ENCODE measurements around the gene FANCC. TPM values are rescaled to one million over a fixed set of nuclear protein-coding genes. Genes with fewer than 3 reads are reported as not detected.
A peak's percentile ranks its signal among the peaks of the same experiment; 100 is the strongest.

FANCC gene
- total RNA-seq, 1 experiment from 2014 or later = 25.3 TPM

DNA sequence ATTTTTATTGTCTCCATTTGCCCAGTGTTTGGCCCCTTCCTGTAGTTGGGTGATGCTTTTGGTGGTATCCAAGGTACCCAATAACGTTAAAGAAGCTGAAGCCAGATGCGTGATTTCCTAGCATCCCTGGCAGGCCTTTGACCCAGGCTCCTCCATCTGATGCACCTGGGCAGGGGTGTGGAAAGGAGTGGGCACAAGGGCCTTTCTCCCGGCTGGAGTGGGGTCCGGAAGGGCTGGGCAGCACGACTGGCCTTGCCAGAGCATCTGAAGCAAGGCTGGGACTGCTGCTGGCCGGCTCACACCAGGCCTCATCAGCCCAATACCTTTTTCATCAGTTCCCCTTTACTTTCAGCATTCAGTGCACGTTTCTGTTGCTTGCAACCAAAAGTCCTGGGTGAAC is 220.2 kb downstream of the FANCC start:
- Histone ChIP-seq H3K4me3 (ENCODE audit: low read depth, low read length, poor library complexity, severe bottlenecking) (no peak overlapping the region), H3K27ac (ENCODE audit: low read depth, low read length, poor library complexity, severe bottlenecking) (no peak overlapping the region), H3K36me3 (ENCODE audit: insufficient read depth, low read length, poor library complexity, severe bottlenecking) (peaks cover 3% of the 10 kb centered on the region), H3K9me3 (ENCODE audit: low read depth, low read length, poor library complexity, severe bottlenecking) (no peaks in the 10 kb centered on the region), H3K4me1 (ENCODE audit: insufficient read depth, low read length, poor library complexity, severe bottlenecking) (peaks cover under 1% of the 10 kb centered on the region), H3K27me3 (replicated peaks; ENCODE audit: insufficient read depth, low read depth, low read length, poor library complexity) (no peaks in the 10 kb centered on the region)
- BruUV-seq (replicated peaks) = no TSS peak
- DNase-seq (ENCODE audit: low spot score) = no peak
- TF ChIP-seq CTCF (conservative IDR thresholded peaks at IDR 0.05; ENCODE audit: low read depth, low read length) (no peak), EZH2 (IDR thresholded peaks at IDR 0.05; ENCODE audit: borderline replicate concordance, low read depth, low read length, poor library complexity, severe bottlenecking) (no peak)
- CTCF ChIA-PET = no interaction called here
- intact Hi-C loops (cut with micrococcal nuclease; ENCODE audit: unreplicated experiment) = no loop called here
- POLR2A ChIA-PET (ENCODE audit: low non-redundant PET) = no interaction called here

GRCh38 chr9:95096807-95097206 is 220.7 kb downstream of the FANCC start:
- no peak overlapping the region for H3K27ac ChIP-seq (ENCODE audit: low read depth, low read length, poor library complexity, severe bottlenecking)
- peaks cover 3% of the 10 kb centered on the region for H3K36me3 ChIP-seq (ENCODE audit: insufficient read depth, low read length, poor library complexity, severe bottlenecking)
- H3K9me3 ChIP-seq (ENCODE audit: low read depth, low read length, poor library complexity, severe bottlenecking) = no peaks in the 10 kb centered on the region
- TF ChIP-seq EZH2 (IDR thresholded peaks at IDR 0.05; ENCODE audit: borderline replicate concordance, low read depth, low read length, poor library complexity, severe bottlenecking) = no peak
- no peak for TF ChIP-seq CTCF (conservative IDR thresholded peaks at IDR 0.05; ENCODE audit: low read depth, low read length)
- peaks cover 4% of the 10 kb centered on the region for H3K4me1 ChIP-seq (ENCODE audit: insufficient read depth, low read length, poor library complexity, severe bottlenecking)
- DNase-seq (ENCODE audit: low spot score) = no peak
- ChIA-PET CTCF (no interaction called here), POLR2A (ENCODE audit: low non-redundant PET) (no interaction called here)
- no TSS peak for BruUV-seq (replicated peaks)
- intact Hi-C loops (cut with micrococcal nuclease; ENCODE audit: unreplicated experiment) = no loop called here
- H3K27me3 ChIP-seq (replicated peaks; ENCODE audit: insufficient read depth, low read depth, low read length, poor library complexity) = no peaks in the 10 kb centered on the region
- H3K4me3 ChIP-seq (ENCODE audit: low read depth, low read length, poor library complexity, severe bottlenecking) = no peak overlapping the region

DNA sequence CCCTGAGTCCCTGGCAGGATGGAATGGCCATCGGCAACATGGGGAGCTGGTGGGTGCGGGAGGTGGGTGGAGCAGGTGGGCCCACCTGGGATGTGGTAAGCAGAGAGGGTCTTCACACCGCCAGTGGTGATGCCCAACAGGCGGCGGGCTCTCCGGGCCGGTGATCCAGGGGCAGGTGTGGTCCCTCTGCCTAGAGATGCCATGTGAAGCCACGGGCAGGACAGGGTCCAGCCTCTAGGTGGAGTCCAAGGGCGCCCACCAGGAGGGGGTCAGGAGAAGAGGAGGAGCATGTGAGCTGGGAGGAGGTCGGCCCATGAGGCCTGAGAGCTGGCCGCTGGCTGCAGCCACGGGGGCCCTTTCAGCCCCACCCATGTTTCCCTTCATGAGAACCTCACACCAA is 221.1 kb downstream of the FANCC start:
- BruUV-seq (replicated peaks) = no TSS peak
- TF ChIP-seq EZH2 (IDR thresholded peaks at IDR 0.05; ENCODE audit: borderline replicate concordance, low read depth, low read length, poor library complexity, severe bottlenecking) (no peak), CTCF (conservative IDR thresholded peaks at IDR 0.05; ENCODE audit: low read depth, low read length) (0 out of 2 replicates have a peak, but pooled peaks have one; percentile 5)
- Histone ChIP-seq H3K4me3 (ENCODE audit: low read depth, low read length, poor library complexity, severe bottlenecking) (no peak overlapping the region), H3K9me3 (ENCODE audit: low read depth, low read length, poor library complexity, severe bottlenecking) (no peaks in the 10 kb centered on the region), H3K27ac (ENCODE audit: low read depth, low read length, poor library complexity, severe bottlenecking) (no peak overlapping the region), H3K27me3 (replicated peaks; ENCODE audit: insufficient read depth, low read depth, low read length, poor library complexity) (no peaks in the 10 kb centered on the region), H3K4me1 (ENCODE audit: insufficient read depth, low read length, poor library complexity, severe bottlenecking) (peaks cover 4% of the 10 kb centered on the region), H3K36me3 (ENCODE audit: insufficient read depth, low read length, poor library complexity, severe bottlenecking) (peaks cover 3% of the 10 kb centered on the region)
- intact Hi-C loops (cut with micrococcal nuclease; ENCODE audit: unreplicated experiment) = no loop called here
- CTCF ChIA-PET = no interaction called here
- no peak for DNase-seq (ENCODE audit: low spot score)
- POLR2A ChIA-PET (ENCODE audit: low non-redundant PET) = no interaction called here
